Thoracic aorta (tissue), 2 donors: ENCODE results near the gene RSRC1. TPM values are rescaled to one million over a fixed set of nuclear protein-coding genes. Genes with fewer than 3 reads are reported as not detected.
"Not testable (repeated sequence)": the region's sequence is repeated elsewhere in the genome, so short reads cannot be mapped to it uniquely, and the experiment has no call there.

ENCODE experiments used
- ATAC-seq: fragments of 150-250 bp; one replicate; pipeline ENCODE4 v1.8.0; 2017; ENCODE audit warnings: low read depth; ENCODE audit not compliant: insufficient number of reproducible peaks, low FRiP score
- DNase-seq: peaks from one replicate; pipeline ENCODE4 v3.0.0-alpha.2; 2020; ENCODE audit warnings: low spot score
- H3K27ac ChIP-seq, 2 donors: fragments of 200-600 bp; sonication (generic); 1 replicate in 1 of 2; 2 replicates in 1 of 2; pipeline ENCODE4 v1.5.1; 2016; ENCODE audit warnings: mild to moderate bottlenecking in 2 of 2, moderate library complexity in 2 of 2
- H3K27me3 ChIP-seq: fragments of 200-600 bp; sonication (generic); replicated peaks from 2 replicates; pipeline ENCODE4 v1.6.0; 2016; ENCODE audit warnings: mild to moderate bottlenecking; ENCODE audit not compliant: insufficient read depth
- H3K36me3 ChIP-seq: fragments of 200-600 bp; sonication (generic); one replicate; pipeline ENCODE4 v1.5.1; 2016
- H3K4me1 ChIP-seq, 2 donors: fragments of 200-600 bp; sonication (generic); 1 replicate in 1 of 2; 2 replicates in 1 of 2; pipeline versions ENCODE4 v1.5.1 to v1.6.0; 2016; ENCODE audit warnings: low read depth in 2 of 2, mild to moderate bottlenecking in 1 of 2; ENCODE audit not compliant: control insufficient read depth in 1 of 2
- H3K4me3 ChIP-seq: fragments of 200-600 bp; sonication (generic); 2 replicates; pipeline ENCODE4 v1.5.1; 2016; ENCODE audit warnings: mild to moderate bottlenecking
- H3K9me3 ChIP-seq: fragments of 200-600 bp; sonication (generic); 2 replicates; pipeline ENCODE4 v1.5.1; 2016
- CTCF ChIP-seq: fragments of 200-600 bp; sonication (generic); IDR thresholded peaks from one replicate; pipeline ENCODE4 v1.5.1; 2019; ENCODE audit warnings: antibody characterized with exemption
- total RNA-seq, 2 donors: library from RNA; depleted of rRNA; stranded (reverse); fragments of >200 nt; gene quantifications; one replicate each; pipeline versions ENCODE4 v1.1.0 to v1.2.3, GENCODE V29; 2016

Gene RSRC1
- total RNA-seq, 2 donors from 2014 or later, result 26.6 to 39.5 TPM

- no peak for TF ChIP-seq CTCF
- Histone ChIP-seq H3K36me3 (no peaks in the 10 kb centered on the region), H3K27me3 (no peaks in the 10 kb centered on the region), H3K9me3 (no peaks in the 10 kb centered on the region), H3K4me1 (peaks cover 8 to 51% of the 10 kb centered on the region in 2 donors), H3K27ac (no peak overlapping the region), H3K4me3 (peak overlapping the region; percentile 78)
- DNase-seq (no peak), ATAC-seq (no peak)
Observed at GRCh38 chr3:158107605-158108444, 2.1 kb upstream of the RSRC1 start.

- Histone ChIP-seq H3K27ac (no peak overlapping the region), H3K4me1 (peaks cover 8 to 44% of the 10 kb centered on the region in 2 donors), H3K27me3 (no peaks in the 10 kb centered on the region)
Observed at GRCh38 chr3:158108445-158108985, 1.4 kb upstream of the RSRC1 start.

DNA sequence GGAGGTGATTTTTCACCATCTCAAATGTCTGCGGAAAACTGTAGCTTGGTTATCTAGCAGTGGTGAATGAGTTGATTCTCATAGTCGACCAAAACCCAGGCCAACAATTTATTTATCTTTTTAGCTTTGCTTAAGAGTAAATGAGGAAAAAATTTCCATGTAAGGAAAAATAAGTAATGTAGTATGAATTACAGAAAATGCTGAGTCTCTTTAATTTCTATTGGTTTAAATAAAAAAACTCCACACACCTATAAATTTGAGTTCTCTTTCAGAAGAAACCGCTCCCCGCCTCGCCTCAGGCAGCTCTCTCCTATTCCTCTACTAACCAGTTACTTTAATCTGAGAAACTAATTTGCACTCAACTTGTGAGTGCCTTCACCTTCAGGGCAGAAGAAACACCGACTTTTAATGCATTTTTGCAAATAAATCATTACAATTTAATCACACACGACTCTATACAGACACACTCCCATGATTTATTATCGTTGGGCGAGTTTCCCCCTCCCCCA is 540 bp upstream of the RSRC1 start:
- no peak for TF ChIP-seq CTCF
- no peak for DNase-seq
- ATAC-seq, result no peak
- peak overlapping the region in 1 of 2 donors; percentile 60 for H3K27ac ChIP-seq
- no peaks in the 10 kb centered on the region for H3K27me3 ChIP-seq
- no peaks in the 10 kb centered on the region for H3K36me3 ChIP-seq
- peak overlapping the region; percentile 95 for H3K4me3 ChIP-seq
- peaks cover 8 to 40% of the 10 kb centered on the region in 2 donors for H3K4me1 ChIP-seq
- no peaks in the 10 kb centered on the region for H3K9me3 ChIP-seq

More at GRCh38 chr3:158108445-158108985, 1.4 kb upstream of the RSRC1 start:
- Histone ChIP-seq H3K36me3 (no peaks in the 10 kb centered on the region), H3K9me3 (no peaks in the 10 kb centered on the region), H3K4me3 (no peak overlapping the region)
- no peak for ATAC-seq
- DNase-seq, result no peak
- TF ChIP-seq CTCF, result no peak

DNA sequence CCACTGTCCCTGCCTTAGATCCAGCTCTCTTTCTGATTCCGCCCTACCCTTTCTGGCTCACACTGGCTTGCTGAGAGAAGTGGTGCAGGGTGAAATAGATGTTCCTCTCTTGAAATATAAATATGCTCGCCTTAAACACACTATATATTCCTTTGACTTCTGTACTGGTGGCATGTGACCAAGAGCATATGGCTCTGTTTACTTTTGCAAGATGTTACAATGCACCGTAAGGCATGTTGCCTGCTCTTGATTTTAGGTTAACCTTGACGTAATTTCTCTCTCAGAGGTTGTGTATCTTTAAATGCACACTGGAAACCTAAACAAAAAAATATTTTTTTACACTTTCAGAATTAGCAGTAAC is 749 bp downstream of the RSRC1 start:
- Histone ChIP-seq H3K27me3 (no peaks in the 10 kb centered on the region), H3K4me1 (peaks cover 8 to 34% of the 10 kb centered on the region in 2 donors), H3K9me3 (no peaks in the 10 kb centered on the region), H3K4me3 (peak overlapping the region; percentile 95), H3K36me3 (no peaks in the 10 kb centered on the region), H3K27ac (peak overlapping the region in 1 of 2 donors; percentile 60)
- DNase-seq, result no peak
- no peak for TF ChIP-seq CTCF
- no peak for ATAC-seq

GRCh38 chr3:158111861-158112260 is 2.0 kb downstream of the RSRC1 start:
- H3K27ac ChIP-seq, result no peak overlapping the region
- TF ChIP-seq CTCF, result no peak
- DNase-seq (no peak), ATAC-seq (no peak)
- H3K36me3 ChIP-seq, result no peaks in the 10 kb centered on the region
- no peak overlapping the region for H3K4me3 ChIP-seq
- H3K4me1 ChIP-seq, result peaks cover 8 to 22% of the 10 kb centered on the region in 2 donors
- no peaks in the 10 kb centered on the region for H3K27me3 ChIP-seq
- no peaks in the 10 kb centered on the region for H3K9me3 ChIP-seq

GRCh38 chr3:158113595-158113994 is 3.7 kb downstream of the RSRC1 start:
- not testable (repeated sequence) for H3K27ac ChIP-seq, H3K4me3 ChIP-seq, ATAC-seq

More at GRCh38 chr3:158113595-158113994, 3.7 kb downstream of the RSRC1 start:
- H3K9me3 ChIP-seq, H3K36me3 ChIP-seq, DNase-seq, H3K27me3 ChIP-seq: not testable (repeated sequence)
- peaks cover 8 to 16% of the 10 kb centered on the region in 2 donors for H3K4me1 ChIP-seq
